GF-D8 (cell line): ENCODE data around the gene ACSL4.
"Not testable (repeated sequence)": the region's sequence is repeated elsewhere in the genome, so short reads cannot be mapped to it uniquely, and the experiment has no call there.

Experiments
- DNase-seq: peaks from one replicate; lab custom pipeline; 2025; lab: John Stamatoyannopoulos, UW

Gene ACSL4

DNA sequence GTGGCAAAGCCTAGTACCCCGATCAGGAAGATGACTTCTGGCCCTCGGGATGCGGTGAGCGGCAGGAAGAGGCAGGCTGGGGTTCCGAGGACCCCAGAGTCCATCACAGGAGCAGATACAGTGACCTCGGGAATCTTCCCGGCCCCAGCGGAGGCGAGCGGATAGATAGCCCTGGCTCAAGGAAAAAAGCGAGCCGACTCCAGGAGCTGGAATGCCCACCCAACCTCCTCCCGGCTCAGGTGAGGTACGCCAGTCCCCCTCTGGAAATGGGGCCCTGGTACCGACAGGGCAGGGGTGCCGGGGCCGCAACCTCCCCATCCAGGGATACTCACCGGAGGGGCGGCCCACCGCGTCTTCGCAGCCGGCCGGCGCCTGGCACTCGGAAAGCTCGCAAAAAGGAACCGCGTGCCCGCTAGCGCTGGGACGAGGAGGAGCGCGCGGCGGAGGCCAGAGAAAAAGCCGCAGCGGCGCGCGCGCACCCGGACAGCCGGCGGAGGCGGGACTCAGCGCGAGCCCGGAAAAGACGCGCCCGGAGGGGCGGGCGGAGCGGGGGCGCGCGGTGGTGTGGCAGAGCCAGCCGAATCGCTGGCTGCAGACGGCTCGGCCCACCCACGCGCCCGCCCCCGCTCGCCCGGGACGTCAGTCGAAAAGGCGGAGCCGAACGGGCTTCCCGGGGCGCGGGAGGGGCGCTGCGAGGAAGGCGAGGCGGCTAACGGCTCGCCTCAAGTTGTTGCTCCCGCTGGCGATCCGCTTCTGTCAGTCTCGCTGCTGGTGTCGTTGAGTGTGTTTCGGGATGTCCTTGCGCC, at the start of gene ACSL4:
Gene ACSL4 (minus strand): TSS at position 451 of the 806 bp plus-strand sequence. CDS start 49,894 bp downstream, outside the sequence.
- peak; percentile 55 for DNase-seq

DNA sequence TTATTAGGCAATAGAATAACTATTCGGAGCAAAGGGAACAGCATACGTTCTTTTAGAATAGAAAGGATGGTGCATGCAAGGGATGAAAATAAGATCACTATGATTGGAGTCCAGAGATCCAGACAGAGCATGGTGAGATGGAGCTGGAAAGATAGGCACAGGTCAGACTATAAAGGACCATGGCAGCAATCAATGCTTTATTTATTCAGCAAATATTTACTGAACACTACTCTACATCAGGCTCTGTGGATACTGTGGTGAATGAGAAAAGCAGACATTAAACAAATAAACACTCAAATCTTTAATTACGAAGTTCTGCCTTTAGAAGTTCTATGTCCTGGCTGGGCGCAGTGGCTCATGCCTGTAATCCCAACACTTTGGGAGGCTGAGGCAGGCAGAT, 44.7 kb upstream of the ACSL4 start:
- DNase-seq, result no peak

DNA sequence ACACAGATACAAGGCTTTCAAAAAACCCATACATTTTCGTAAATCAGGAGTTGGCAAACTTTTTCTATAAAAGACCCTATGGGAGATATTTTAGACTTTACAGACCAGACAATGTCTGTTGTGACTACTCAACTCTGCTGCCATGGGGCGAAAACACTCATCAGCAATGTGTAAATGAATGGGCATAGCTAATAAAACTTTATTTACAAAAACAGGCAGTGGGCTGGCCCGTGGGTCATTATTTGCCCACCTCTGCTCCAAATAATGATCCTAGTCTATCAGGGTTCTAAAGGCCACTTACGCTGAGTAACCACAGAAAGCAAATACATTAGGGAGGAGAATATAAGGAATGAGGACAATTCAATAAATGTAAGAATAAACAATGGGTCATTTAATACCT, 43.9 kb upstream of the ACSL4 start:
- no peak for DNase-seq

DNA sequence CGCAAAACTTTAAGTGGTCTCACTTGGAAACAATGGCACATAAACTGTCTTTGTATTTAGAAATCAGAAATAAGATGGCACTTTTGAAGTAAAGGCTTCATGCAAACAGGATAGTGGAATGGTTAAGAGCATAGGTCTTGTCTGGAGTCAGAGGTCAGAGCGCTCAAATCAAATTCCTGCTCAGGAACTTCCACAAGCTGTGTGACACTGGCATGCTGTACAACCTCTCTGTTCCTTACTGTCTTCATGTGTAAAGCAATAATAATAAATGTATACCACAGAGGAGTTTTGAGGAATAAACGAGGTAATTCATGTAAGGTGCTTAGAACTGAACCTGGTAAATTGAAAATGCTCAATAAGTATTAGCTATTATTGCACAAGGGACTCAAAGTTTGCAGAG, 43.4 kb upstream of the ACSL4 start:
- DNase-seq, result no peak

DNA sequence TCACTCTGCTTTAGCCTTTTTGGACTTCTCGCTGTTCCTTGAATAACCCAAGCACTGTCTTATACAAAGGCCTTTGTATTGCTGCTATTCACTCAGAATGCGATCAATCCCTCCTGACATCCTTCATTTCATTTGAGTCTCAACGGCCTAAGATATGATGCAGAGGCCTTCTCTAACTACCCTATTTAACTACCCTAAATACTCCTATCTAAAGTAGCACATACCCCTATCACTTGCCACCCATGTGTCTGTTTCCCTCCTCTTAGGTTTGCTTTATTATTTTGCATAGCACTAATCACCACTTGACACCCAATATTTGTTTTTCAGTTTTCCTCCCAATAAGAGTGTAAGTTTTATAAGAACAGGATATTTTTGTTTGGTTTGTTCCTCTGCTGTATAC, 42.3 kb upstream of the ACSL4 start:
- DNase-seq, result no peak

DNA sequence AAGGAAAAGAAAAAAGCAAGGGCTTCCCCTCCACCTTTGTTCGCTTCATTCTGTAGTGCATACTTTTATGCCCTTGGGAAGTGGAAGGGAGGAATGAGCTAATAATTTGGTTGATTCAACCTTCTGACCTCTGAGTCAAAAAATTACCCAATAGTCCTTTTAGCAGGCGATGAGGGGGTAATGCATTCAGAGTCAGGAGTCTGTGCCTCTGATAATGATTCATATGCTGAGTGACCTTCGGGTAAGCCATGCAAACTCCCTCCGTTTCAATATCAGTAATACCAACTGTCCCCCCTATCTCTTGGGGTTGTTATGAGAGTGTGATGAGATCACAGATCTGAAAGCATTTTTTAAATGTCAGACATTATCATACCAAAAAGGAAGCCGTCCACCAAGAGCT, 41.6 kb upstream of the ACSL4 start:
- DNase-seq, result no peak

DNA sequence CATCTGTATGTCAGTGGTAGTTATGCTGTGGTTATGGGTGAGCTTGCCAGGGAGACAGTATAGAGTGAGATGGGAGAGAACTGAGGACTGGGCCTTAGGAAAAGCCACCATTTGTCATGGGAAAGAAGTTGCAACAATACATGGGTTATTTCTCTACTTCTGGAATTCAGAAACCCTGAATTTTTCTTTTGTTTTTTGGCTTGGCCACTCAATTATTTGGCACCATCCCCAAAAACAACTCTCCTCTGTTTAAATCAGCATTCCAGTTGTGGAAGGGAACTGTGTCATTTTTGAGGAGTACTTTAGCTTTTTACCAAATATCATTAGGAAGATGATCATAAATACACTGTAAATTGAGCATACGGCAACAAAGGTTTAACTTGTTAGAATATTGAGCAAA, 41.1 kb upstream of the ACSL4 start:
- DNase-seq, result no peak

DNA sequence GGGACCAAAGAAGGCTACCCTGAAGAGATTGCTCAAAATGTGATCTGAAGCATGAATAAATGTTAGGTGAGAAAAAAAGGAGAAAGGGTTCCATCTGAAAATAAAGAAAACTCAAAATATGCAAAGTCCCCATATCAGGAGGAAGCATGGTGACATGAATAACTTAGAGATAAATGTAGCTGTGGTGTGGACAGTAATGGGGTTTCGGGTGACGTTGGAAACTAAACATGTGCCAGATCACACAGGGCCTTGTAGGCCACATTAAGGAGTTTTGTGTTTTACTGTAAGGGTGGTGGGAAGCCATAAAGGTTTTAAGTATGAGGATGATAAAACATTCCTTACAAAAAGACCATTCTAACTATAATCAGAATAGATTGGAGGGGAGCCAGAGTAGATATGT, 40.3 kb upstream of the ACSL4 start:
- no peak for DNase-seq

DNA sequence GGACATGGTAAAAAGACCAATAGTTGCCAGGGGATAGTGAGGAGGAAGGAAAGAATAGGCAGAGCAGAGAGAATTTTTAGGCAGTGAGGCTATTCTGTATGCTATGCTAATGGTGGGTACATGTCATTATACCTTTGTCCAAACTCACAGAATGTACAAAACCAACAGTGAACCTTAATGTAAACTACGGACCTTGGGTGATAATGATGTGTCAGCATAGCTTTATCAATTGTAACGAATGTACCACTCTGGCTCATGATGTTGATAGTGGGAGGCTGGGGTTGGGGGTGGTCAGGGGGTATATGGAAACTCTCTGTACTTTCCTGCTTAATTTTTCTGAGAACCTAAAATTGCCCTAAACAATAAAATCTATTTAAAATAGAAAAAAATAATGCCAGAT, 37.7 kb upstream of the ACSL4 start:
- no peak for DNase-seq

DNA sequence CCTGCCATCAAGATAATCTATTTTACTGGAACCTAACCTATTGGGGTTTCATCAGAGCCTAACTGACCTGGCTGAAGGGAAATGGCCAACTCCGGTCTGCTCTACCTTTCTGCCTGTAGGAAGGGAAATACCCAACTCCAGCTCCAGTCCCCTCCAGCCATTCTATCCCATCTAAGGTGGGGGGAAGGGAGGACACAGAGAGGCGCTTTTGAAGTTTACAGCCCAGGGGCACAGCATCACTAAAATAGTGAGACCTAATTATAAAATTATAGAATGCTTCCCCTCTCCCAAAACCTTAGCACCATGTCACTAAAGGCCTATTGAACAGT, 27.8 kb upstream of the ACSL4 start:
- no peak for DNase-seq

DNA sequence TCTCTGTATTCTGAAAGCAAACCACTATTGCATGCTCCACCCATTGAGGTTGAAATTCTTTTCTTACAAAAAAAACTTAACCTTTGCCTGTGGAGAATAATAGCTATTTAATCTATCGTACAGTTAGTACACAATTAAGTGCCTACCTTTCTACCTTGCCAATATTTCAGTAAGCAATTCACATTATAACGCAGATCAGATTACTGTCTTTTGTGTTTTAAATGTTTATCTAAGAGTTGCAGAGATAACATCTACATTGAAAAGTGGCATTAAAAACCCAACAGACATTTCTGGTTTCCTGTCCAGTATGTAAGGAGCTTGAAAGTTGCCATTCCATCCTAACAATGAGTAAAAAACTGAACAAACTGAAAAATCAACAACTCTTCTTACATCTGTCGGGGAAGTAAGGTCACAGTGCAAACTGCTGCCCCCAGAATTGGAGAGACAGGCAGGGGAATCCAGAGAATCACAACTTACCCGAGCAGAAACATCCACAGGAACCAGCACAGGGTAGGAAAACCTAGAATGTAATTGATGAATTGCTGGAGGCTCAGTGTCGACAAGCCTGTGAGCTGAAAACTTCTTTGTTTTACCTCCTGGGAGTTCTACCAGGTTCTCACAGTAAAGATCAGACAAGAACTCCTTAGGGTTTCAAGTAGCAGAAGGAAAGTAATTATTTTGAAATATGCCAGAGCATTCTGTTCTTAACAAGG, 27.3 kb upstream of the ACSL4 start:
- DNase-seq, result no peak

DNA sequence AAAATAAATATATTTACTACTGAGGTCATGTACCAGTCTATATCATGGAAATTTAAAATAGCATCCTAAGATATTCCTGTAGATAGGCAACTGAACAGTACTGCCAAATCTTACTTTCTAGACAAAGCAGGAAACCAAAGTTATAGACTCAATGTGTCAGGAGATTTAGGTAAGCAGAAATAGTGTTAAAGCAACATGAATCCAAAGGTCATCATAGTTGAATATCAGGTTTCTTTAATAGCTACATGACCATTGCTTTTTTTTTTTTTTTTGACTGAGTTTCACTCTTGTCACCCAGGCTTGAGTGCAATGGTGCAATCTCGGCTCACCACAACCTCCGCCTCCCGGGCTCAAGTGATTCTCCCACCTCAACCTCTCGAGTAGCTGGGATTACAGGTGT, 20.2 kb upstream of the ACSL4 start:
- DNase-seq, result no peak

DNA sequence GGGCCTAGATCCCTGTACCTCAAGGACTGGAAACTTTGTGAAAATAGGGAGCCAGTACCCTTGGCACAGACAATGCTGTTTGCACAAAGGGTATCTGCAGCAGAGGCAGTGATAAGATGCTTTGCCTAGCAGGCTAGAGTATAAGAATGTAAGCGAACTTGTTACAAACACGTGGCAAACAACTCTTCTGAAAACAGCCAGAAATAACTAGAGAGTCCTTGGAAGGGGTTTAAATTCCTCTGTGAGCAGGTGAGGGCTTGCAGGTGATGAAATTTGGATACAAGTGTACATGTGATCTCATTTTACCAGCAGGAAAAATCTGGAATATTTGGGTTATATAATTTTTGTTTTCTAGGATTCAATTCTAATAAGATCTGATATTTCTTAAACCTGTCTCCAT, 18.6 kb upstream of the ACSL4 start:
- no peak for DNase-seq

DNA sequence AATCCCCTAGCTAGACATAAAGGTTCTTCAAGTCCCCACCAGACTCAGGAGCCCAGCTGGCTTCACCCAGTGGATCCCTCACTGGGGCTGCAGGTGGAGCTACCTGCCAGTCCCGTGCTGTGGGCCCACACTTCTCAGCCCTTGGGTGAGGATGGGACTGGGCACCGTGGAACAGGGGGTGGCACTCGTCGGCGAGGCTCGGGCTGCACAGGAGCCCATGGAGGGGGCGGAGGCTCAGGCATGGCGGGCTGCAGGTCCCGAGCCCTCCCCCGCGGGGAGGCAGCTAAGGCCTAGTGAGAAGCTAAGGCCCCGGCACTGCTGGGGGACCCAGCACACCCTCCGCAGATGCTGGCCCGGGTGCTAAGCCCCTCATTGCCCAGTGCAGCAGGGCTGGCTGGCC, 16.1 kb upstream of the ACSL4 start:
- DNase-seq, result no peak

DNA sequence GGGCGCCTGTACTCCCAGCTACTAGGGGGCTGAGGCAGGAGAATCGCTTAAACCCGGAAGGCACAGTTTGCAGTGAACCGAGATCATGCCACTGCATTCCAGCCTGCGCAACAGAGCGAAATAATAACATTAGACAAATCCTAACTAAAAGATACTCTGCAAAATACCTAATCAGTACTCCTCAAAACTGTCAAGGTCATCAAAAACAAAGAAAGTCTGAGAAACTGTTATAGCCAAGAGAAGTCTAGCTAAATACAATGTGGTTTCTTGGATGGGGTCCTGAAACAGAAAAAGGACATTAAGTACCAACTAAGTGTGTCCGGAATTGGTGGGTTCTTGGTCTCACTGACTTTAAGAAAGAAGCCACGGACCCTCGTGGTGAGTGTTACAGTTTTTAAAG, 14.6 kb upstream of the ACSL4 start:
- no peak for DNase-seq

DNA sequence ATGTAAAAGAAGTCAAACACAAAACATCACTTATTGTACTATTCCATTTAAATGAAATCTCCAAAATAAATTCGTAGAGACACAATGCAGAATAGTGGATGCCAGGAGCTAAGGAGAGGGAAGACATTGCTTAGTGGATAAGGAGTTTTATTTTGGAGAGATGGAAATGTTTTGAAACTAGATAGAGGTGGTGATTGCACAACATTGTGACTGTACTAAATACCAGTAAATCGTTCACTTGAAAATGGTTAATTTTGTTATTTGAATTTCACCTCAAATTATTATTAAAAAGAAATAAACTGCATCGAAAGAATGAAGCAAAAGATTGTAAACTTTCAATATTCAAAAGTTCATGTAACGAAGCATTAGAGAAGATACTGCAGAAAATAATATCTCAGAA, 9.7 kb upstream of the ACSL4 start:
- no peak for DNase-seq

DNA sequence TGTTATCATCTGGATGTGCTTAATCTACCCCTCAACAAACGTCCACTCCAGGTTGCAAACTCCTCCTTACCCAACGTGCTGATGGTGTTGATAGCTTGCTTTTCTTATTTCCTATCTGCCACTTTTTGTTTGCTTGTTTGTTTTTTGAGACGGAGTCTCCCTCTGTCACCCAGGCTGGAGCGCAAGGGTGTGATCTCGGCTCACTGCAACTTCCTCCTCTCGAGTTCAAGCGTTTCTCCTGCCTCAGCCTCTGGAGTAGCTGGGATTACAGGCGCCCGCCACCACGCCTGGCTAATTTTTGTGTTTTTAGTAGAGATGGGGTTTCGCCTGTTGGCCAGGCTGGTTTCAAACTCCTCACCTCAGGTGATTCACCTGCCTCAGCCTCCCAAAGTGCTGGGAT, 7.8 kb upstream of the ACSL4 start:
- DNase-seq, result not testable (repeated sequence)

DNA sequence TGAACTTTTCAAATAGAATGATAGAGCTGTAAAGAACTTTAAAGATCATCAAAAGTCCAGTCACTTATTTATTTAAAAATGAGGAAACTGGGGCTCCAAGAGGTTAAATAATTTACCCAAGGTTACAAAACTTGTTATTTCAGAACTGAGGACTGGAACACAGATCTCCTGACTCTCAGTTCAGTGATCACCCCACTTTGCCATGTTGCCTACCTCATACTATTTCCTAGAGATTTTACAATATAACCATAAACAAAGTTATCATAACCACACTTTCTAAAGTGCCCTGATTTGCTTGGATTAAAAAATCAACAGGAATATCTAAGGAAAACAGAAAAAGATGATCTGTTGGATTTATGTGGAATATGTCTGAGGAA, 7.4 kb upstream of the ACSL4 start:
- no peak for DNase-seq

DNA sequence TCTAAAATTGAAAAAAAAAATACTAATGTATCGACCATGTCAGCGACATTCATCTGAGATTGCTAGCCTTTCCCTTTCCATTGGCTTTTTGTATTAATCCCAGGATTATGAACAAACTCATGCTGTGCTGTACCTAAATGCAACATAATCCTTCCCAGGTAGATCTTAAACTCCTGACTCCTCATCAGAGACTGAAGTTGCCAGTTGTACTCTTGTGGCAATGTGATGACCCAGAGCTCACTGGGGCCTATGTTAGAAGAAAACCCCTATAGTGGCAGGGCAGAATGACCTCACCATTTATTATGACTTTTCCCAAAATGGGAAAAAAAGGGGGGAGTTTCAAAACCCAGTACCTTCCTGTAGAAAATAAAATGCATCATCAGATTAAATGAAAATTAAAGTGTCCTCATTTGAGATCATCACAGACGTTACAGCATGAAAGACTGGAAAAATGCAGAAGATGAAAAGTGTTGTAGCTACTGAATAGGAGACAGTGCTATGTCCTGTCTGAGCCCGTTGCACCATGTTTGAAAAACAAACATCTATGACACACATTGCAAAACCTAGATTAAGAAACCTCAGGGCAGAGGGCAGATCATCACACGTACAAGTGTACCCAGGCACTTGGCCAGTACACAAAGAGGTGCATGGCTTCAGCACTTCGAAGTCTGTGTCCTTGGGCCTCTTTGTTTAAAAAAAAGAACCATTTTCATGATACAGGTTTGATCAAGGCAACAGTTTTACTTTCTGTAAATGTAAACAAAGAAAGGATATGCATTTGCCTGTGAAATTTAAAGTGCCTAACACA, 6.8 kb upstream of the ACSL4 start:
- DNase-seq, result peak; percentile 28

DNA sequence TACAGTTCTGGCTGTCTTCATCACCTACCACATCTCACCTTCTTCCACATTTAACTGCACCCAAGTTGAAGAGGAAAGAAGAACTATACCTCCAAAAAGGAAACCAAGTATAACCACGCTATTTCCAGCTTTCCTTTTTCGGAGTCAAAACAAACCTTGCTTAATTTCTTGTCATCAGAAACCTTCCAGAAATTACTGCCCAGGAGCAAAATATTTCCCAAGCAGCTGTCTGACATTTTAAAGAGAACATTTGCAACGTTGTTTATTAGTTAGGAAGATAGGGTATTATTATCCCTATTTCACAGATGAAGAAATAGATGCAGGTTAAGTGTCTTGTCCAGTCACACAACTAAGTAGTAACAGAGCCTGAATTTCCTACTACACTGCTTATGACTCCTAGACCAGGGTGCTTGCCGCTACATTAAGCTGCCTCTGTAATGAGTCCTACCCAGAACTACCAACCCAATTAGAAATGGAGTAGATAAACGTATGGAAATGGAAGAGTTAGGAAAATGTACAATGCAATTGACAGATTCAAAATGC, 2.2 kb upstream of the ACSL4 start:
- no peak for DNase-seq

DNA sequence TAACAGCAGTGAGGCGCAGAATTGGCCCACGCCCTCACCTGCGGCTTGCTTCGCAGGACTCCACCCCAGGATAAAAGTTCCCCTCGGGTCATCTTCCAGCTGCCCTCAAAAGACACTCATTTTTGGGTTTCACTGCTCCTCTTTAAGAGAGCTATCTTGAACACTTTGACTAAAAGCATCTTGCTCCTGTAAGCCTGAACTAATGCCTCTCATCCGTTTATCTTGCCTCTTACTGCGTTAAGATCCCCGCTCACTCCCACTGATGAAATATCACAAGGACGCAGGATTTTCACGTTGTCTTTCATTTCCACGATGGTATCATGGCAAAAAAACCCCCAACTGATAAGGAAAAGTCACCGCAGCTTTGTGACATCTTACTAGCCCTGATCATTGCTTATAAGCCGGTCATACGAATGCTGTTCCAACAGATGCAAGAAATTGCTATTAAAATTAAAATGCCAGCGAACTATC, 591 bp upstream of the ACSL4 start:
- DNase-seq, result no peak

DNA sequence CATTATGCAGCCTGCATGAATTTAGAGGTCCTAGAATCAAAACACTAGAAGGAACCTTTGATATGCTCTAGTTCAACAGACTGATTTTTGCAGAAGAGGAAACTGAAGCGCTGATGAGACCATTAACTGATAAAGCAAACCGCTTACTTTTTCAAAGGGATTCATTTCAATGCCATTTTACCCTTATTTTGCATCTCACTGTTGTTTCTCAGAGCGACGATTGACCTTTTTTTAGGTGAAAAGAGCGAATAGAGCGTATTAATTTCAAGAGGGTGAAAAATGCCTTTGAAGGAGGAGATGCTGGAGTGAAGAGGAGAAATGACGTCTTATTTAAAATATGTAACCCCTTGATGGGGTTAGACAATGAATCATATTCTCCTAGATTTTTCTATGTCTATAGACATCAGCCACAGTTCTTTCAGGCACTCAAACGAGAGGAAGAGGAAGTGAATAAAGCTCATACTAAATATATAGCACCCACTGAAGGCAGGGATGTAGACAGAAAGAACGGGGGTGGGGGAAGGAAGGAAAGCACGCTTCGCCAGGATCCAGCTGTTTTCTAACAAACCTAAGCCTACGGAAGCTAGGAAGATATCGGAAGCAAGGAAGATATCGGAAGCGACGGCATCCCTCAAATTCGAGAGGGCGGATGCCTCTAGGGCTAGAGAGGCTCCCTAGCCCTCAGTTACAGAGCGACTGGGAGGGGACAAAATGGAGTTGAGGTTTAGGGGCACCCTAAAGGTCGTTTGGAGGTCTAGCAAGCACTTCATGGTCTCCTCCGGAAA, 848 bp downstream of the ACSL4 start:
- peak; percentile 18 for DNase-seq
